Neuronal stem cell (in vitro differentiated cells): ENCODE measurements around the gene CLEC16A.

Experiments used
- DNase-seq: peaks from one replicate; pipeline ENCODE4 v3.0.0-alpha.2; 2013; ENCODE audit warnings: low spot score
- H2AFZ ChIP-seq: one replicate; pipeline ENCODE4 v1.6.1; 2013; ENCODE audit warnings: mild to moderate bottlenecking, low read length, inconsistent platforms
- H2AK5ac ChIP-seq: 2 replicates; pipeline ENCODE4 v1.6.1; 2013; ENCODE audit warnings: low read depth, mild to moderate bottlenecking, inconsistent platforms, low read length, moderate library complexity, mixed read lengths
- H2BK120ac ChIP-seq: 2 replicates; pipeline ENCODE4 v1.6.1; 2013; ENCODE audit warnings: low read depth, mild to moderate bottlenecking, inconsistent platforms, low read length, moderate library complexity, mixed read lengths
- H2BK12ac ChIP-seq: one replicate; pipeline ENCODE4 v1.6.1; 2013; ENCODE audit warnings: low read length, inconsistent platforms
- H2BK15ac ChIP-seq: 2 replicates; pipeline ENCODE4 v1.6.1; 2013; ENCODE audit warnings: mild to moderate bottlenecking, low read length, inconsistent platforms, mixed read lengths
- H2BK5ac ChIP-seq: one replicate; pipeline ENCODE4 v1.6.1; 2013; ENCODE audit warnings: inconsistent platforms, mild to moderate bottlenecking, low read length, moderate library complexity
- H3K14ac ChIP-seq: one replicate; pipeline ENCODE4 v1.6.1; 2013; ENCODE audit warnings: low read length, inconsistent platforms
- H3K18ac ChIP-seq: 2 replicates; pipeline ENCODE4 v1.6.1; 2013; ENCODE audit warnings: low read length, inconsistent platforms
- H3K23ac ChIP-seq: 2 replicates; pipeline ENCODE4 v1.6.1; 2013; ENCODE audit warnings: low read depth, mild to moderate bottlenecking, mixed read lengths, low read length, inconsistent platforms; ENCODE audit not compliant: poor library complexity
- H3K27ac ChIP-seq: replicated peaks from 3 replicates; pipeline ENCODE4 v1.5.1; 2013; ENCODE audit warnings: low read length, inconsistent platforms
- H3K27me3 ChIP-seq, 3 experiments: 2 replicates each; pipeline ENCODE4 v1.6.1; 2013; ENCODE audit warnings: low read length in 3 of 3, mild to moderate bottlenecking in 2 of 3, inconsistent platforms in 1 of 3, low read depth in 1 of 3, mixed read lengths in 1 of 3, moderate library complexity in 1 of 3; ENCODE audit not compliant: control insufficient read depth in 3 of 3, insufficient read depth in 3 of 3
- H3K36me3 ChIP-seq, 2 donors: replicated peaks in 1 of 2; 2 replicates each; pipeline ENCODE4 v1.6.1; 2013; ENCODE audit warnings: low read length in 2 of 2; ENCODE audit not compliant: control insufficient read depth in 2 of 2, insufficient read depth in 2 of 2
- H3K4ac ChIP-seq: 2 replicates; pipeline ENCODE4 v1.6.1; 2013; ENCODE audit warnings: inconsistent platforms, mild to moderate bottlenecking, low read length, moderate library complexity
- H3K4me1 ChIP-seq, 2 donors: 1 replicate in 1 of 2; 2 replicates in 1 of 2; pipeline ENCODE4 v1.6.1; 2013; ENCODE audit warnings: low read length in 2 of 2, low read depth in 1 of 2; ENCODE audit not compliant: control insufficient read depth in 2 of 2, insufficient read depth in 1 of 2
- H3K4me2 ChIP-seq: one replicate; pipeline ENCODE4 v1.6.1; 2013; ENCODE audit warnings: mild to moderate bottlenecking, low read length, inconsistent platforms; ENCODE audit not compliant: insufficient read depth, poor library complexity, severe bottlenecking
- H3K4me3 ChIP-seq, 2 donors: 2 replicates each; pipeline ENCODE4 v1.5.1; 2013; ENCODE audit warnings: low read length in 2 of 2, mild to moderate bottlenecking in 2 of 2, inconsistent platforms in 1 of 2, moderate library complexity in 1 of 2
- H3K79me1 ChIP-seq: one replicate; pipeline ENCODE4 v1.6.1; 2013; ENCODE audit warnings: low read depth, mild to moderate bottlenecking, inconsistent platforms, low read length, moderate library complexity
- H3K9ac ChIP-seq: one replicate; pipeline ENCODE4 v1.6.1; 2013; ENCODE audit warnings: mild to moderate bottlenecking, low read depth, low read length, inconsistent platforms; ENCODE audit not compliant: poor library complexity
- H3K9me3 ChIP-seq, 2 donors: replicated peaks in 1 of 2; 2 replicates each; pipeline versions ENCODE3 to v1.6.1; 2013; ENCODE audit warnings: low read length in 2 of 2, mild to moderate bottlenecking in 2 of 2, inconsistent platforms in 1 of 2, low read depth in 1 of 2, mixed read lengths in 1 of 2, moderate library complexity in 1 of 2; ENCODE audit not compliant: control insufficient read depth in 2 of 2, insufficient read depth in 1 of 2
- H4K8ac ChIP-seq: one replicate; pipeline ENCODE4 v1.6.1; 2013; ENCODE audit warnings: low read depth, mild to moderate bottlenecking, inconsistent platforms, low read length, moderate library complexity
- H4K91ac ChIP-seq: one replicate; pipeline ENCODE4 v1.6.1; 2013; ENCODE audit warnings: low read length, low read depth, mild to moderate bottlenecking, inconsistent platforms; ENCODE audit not compliant: poor library complexity
- WGBS, 2 donors: extraction: QIAGEN DNeasy Blood & Tissue Kit; methylation state at CpG; one replicate each; pipeline ENCODE4 v1.1.7; 2013; ENCODE audit warnings: missing lambda C conversion rate in 2 of 2, mixed read lengths in 1 of 2; ENCODE audit not compliant: insufficient read length in 2 of 2, insufficient replicate concordance in 1 of 2; ENCODE audit errors: extremely low coverage in 2 of 2; 5-methylcytosine and 5-hydroxymethylcytosine counted together

Gene CLEC16A

GRCh38 chr16:11011326-11011725 lies 67.0 kb downstream of the CLEC16A start:
- no peak overlapping the region for H3K9ac ChIP-seq
- H3K4me2 ChIP-seq, result no peak overlapping the region
- no peak overlapping the region for H2BK15ac ChIP-seq
- H4K91ac ChIP-seq, result no peak overlapping the region
- H2AFZ ChIP-seq, result no peak overlapping the region
- no peak overlapping the region for H3K18ac ChIP-seq
- no peak overlapping the region for H3K23ac ChIP-seq
- no peak overlapping the region for H3K4ac ChIP-seq
- no peak overlapping the region for H3K27ac ChIP-seq
- H2AK5ac ChIP-seq, result no peak overlapping the region
- peaks cover 2 to 6% of the 10 kb centered on the region in 2 donors for H3K36me3 ChIP-seq
- no peak overlapping the region for H4K8ac ChIP-seq
- WGBS, 2 donors, result no CpG with 5 or more reads among the region's 1 CpG
- peaks cover 0 to 2% (median 0%) of the 10 kb centered on the region in 3 experiments for H3K27me3 ChIP-seq
- H3K4me1 ChIP-seq, result peaks cover 9 to 20% of the 10 kb centered on the region in 2 donors
- no peaks in the 10 kb centered on the region for H3K79me1 ChIP-seq
- DNase-seq, result no peak
- H3K9me3 ChIP-seq, result peaks cover 2 to 3% of the 10 kb centered on the region in 2 donors
- H2BK120ac ChIP-seq, result no peak overlapping the region
- H3K4me3 ChIP-seq, result no peak overlapping the region
- no peak overlapping the region for H3K14ac ChIP-seq
- no peak overlapping the region for H2BK12ac ChIP-seq
- no peak overlapping the region for H2BK5ac ChIP-seq

GRCh38 chr16:11012841-11013240 lies 68.5 kb downstream of the CLEC16A start:
- peaks cover 4 to 8% of the 10 kb centered on the region in 2 donors for H3K4me1 ChIP-seq
- no peak overlapping the region for H4K8ac ChIP-seq
- no peak overlapping the region for H2AFZ ChIP-seq
- no peak overlapping the region for H4K91ac ChIP-seq
- H3K14ac ChIP-seq, result no peak overlapping the region
- H2BK120ac ChIP-seq, result no peak overlapping the region
- H3K36me3 ChIP-seq, result peaks cover 2 to 6% of the 10 kb centered on the region in 2 donors
- no peak overlapping the region for H2BK12ac ChIP-seq
- no peaks in the 10 kb centered on the region for H3K79me1 ChIP-seq
- no peak overlapping the region for H3K18ac ChIP-seq
- no peak overlapping the region for H3K4me2 ChIP-seq
- H2AK5ac ChIP-seq, result no peak overlapping the region
- no peak overlapping the region for H3K4ac ChIP-seq
- no peak for DNase-seq
- no peak overlapping the region for H3K23ac ChIP-seq
- peaks cover 0 to 2% (median 0%) of the 10 kb centered on the region in 3 experiments for H3K27me3 ChIP-seq
- H2BK5ac ChIP-seq, result no peak overlapping the region
- H2BK15ac ChIP-seq, result no peak overlapping the region
- H3K9ac ChIP-seq, result no peak overlapping the region
- H3K9me3 ChIP-seq, result peaks cover 2 to 3% of the 10 kb centered on the region in 2 donors
- no CpG with 5 or more reads among the region's 8 CpGs for WGBS, 2 donors
- H3K4me3 ChIP-seq, result no peak overlapping the region
- no peak overlapping the region for H3K27ac ChIP-seq

DNA sequence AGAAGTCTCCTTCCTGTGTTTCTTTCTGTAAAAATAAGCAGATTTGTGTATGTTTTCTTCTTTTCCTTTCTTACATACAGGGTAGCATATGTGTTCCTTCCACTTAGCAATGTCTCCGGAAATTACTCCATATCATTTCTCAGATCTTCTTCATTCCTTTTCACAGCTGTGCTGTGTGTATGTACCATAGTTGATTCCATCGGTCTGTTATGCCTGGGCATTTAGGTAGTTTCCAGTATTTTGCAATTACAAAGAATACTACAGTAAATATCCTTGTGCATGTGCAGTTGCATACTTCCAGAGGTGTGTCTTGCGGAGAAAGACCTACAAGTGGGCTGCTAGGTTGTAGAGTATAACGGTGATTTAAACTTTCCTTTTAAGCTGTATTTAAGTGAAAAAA lies 69.8 kb downstream of the CLEC16A start:
- DNase-seq, result no peak
- H2BK15ac ChIP-seq, result no peak overlapping the region
- H3K18ac ChIP-seq, result no peak overlapping the region
- H3K4me2 ChIP-seq, result no peak overlapping the region
- H2AFZ ChIP-seq, result no peak overlapping the region
- peaks cover 2 to 6% of the 10 kb centered on the region in 2 donors for H3K36me3 ChIP-seq
- H3K27ac ChIP-seq, result no peak overlapping the region
- H3K9me3 ChIP-seq, result peaks cover 2 to 3% of the 10 kb centered on the region in 2 donors
- H3K9ac ChIP-seq, result no peak overlapping the region
- no peak overlapping the region for H2AK5ac ChIP-seq
- H2BK12ac ChIP-seq, result no peak overlapping the region
- H4K8ac ChIP-seq, result no peak overlapping the region
- no peak overlapping the region for H3K14ac ChIP-seq
- no peaks in the 10 kb centered on the region for H3K79me1 ChIP-seq
- H2BK120ac ChIP-seq, result no peak overlapping the region
- no CpG with 5 or more reads among the region's 4 CpGs for WGBS, 2 donors
- no peaks in the 10 kb centered on the region for H3K4me1 ChIP-seq
- no peak overlapping the region for H3K4ac ChIP-seq
- no peak overlapping the region for H3K23ac ChIP-seq
- peaks cover 0 to 2% (median 0%) of the 10 kb centered on the region in 3 experiments for H3K27me3 ChIP-seq
- H4K91ac ChIP-seq, result no peak overlapping the region
- no peak overlapping the region for H3K4me3 ChIP-seq
- H2BK5ac ChIP-seq, result no peak overlapping the region

GRCh38 chr16:11015076-11015475 lies 70.7 kb downstream of the CLEC16A start:
- H3K27ac ChIP-seq, result no peak overlapping the region
- H3K36me3 ChIP-seq, result peaks cover 2 to 4% of the 10 kb centered on the region in 2 donors
- no peak overlapping the region for H2AK5ac ChIP-seq
- no peak overlapping the region for H3K4ac ChIP-seq
- peaks cover 2 to 3% of the 10 kb centered on the region in 2 donors for H3K9me3 ChIP-seq
- no peak overlapping the region for H3K18ac ChIP-seq
- H3K14ac ChIP-seq, result no peak overlapping the region
- no peak overlapping the region for H2AFZ ChIP-seq
- no peak overlapping the region for H4K91ac ChIP-seq
- no peak for DNase-seq
- H3K27me3 ChIP-seq, result peaks cover 0 to 2% (median 0%) of the 10 kb centered on the region in 3 experiments
- no peak overlapping the region for H2BK5ac ChIP-seq
- H2BK12ac ChIP-seq, result no peak overlapping the region
- no peak overlapping the region for H3K23ac ChIP-seq
- H4K8ac ChIP-seq, result no peak overlapping the region
- WGBS, 2 donors, result no CpG with 5 or more reads among the region's 6 CpGs
- H3K9ac ChIP-seq, result no peak overlapping the region
- no peak overlapping the region for H3K4me2 ChIP-seq
- H2BK120ac ChIP-seq, result no peak overlapping the region
- H3K4me1 ChIP-seq, result no peaks in the 10 kb centered on the region
- no peak overlapping the region for H2BK15ac ChIP-seq
- H3K79me1 ChIP-seq, result no peaks in the 10 kb centered on the region
- no peak overlapping the region for H3K4me3 ChIP-seq
